ENCODE results near the gene DUSP10.

The DUSP10 gene

DNA sequence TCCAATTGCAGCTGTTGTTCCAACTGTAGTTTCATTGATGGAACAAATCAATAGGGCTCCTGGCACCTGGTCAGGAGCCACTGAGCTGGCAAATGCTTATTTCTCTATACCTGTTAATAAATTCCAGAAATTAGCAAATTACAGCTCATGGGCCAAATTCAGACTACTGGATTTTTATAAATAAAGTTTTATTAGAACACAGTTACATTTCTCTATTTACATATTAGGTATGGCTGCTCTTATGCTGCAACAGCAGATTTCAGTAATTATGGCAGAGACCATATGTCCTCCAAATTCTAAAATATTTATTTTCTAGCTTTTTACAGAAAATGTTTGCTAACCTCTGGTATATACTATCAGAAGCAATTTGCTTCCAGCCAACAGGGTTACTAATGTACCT is 47.8 kb downstream of the DUSP10 start:
- no peaks in the 10 kb centered on the region for H3K9me3 ChIP-seq (ENCODE audit: control insufficient read depth, insufficient read depth, low read length)
- no peaks in the 10 kb centered on the region for H3K4me1 ChIP-seq (ENCODE audit: insufficient read depth, low read length)
- H3K36me3 ChIP-seq (ENCODE audit: insufficient read depth, low read length), result peaks cover 4% of the 10 kb centered on the region

DNA sequence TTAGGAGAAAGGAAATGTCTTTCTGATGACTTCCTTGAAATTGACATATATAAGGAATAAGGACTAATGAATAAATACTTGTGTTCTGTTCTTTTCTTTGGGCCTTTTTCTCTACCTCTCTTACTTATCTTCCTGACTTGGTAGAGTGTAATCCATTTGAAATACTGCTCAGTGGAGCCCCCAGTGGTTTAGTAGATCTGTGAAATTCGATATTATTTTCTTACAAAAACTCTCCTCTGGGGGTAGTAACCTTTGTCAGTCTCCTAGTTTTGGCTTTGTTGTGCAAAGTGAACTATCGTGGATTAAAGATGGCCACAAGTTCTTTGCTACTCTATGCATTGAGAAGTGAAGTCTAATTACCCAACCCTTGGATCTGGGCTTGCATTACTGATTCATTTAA is 48.8 kb downstream of the DUSP10 start:
- Histone ChIP-seq H3K4me1 (ENCODE audit: insufficient read depth, low read length) (no peaks in the 10 kb centered on the region), H3K9ac (ENCODE audit: low read depth, low read length) (no peak overlapping the region), H3K9me3 (ENCODE audit: control insufficient read depth, insufficient read depth, low read length) (no peaks in the 10 kb centered on the region), H3K36me3 (ENCODE audit: insufficient read depth, low read length) (peaks cover 4% of the 10 kb centered on the region)

More for the DNA sequence above, 47.8 kb downstream of the DUSP10 start:
- no peak overlapping the region for H3K9ac ChIP-seq (ENCODE audit: low read depth, low read length)

DNA sequence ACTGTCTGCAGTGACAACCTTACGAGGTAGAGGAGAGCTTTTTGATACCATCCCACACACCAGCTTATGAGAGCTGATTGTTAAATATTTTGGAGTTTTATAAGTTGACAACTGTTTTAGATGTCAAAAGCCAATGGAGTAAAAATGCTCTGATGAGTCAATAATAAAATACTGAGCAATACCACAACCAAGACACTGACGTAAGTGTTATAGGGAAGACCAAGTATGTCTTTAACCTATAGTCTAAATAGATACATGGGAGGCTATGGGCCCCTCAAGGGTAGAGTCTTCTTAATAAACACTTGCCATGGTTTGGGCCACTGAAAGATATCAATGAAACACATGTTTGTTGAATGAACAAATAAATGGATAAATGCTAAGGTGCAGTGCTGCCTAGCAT is 49.2 kb downstream of the DUSP10 start:
- Histone ChIP-seq H3K9ac (ENCODE audit: low read depth, low read length) (no peak overlapping the region), H3K36me3 (ENCODE audit: insufficient read depth, low read length) (peaks cover 4% of the 10 kb centered on the region), H3K9me3 (ENCODE audit: control insufficient read depth, insufficient read depth, low read length) (no peaks in the 10 kb centered on the region), H3K4me1 (ENCODE audit: insufficient read depth, low read length) (no peaks in the 10 kb centered on the region)

DNA sequence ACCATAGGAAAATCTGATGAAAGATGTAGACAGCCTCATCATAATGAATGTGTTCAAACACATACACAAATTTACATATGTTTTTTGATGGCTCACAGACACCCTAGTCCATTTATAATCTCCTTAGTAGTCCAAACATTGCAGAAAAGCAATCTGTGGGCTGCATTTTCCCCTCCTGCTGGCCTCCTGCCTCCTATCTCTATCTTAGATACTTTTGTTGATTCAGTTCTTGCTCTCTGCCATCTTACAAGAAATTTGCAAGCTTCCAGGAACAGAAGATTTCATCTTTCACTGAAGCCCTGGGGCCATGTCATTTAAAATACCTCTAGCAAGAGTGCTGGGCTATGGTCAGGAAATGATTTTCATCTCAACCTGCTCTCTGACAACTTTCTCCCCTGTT is 50.6 kb downstream of the DUSP10 start:
- Histone ChIP-seq H3K4me1 (ENCODE audit: insufficient read depth, low read length) (no peaks in the 10 kb centered on the region), H3K9me3 (ENCODE audit: control insufficient read depth, insufficient read depth, low read length) (no peaks in the 10 kb centered on the region)

DNA sequence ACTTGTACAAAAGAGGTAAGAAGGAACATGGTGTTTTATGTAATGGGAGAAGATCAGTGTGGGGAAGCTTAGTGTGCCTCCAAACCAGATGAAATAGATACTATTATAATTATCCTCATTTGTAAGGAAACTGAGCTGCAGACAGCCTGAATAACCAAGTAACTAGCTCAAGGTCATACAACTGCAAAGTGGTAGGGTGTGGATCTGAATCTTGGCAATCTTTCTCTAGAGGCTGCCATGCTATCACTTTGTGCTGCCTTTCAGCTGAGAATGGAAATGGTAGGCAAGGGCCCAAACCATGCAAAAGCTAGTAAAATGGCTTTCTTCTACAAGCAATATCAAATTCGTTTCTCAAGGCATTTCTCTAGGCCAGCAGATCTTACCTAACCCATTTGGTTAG is 51.0 kb downstream of the DUSP10 start:
- Histone ChIP-seq H3K9me3 (ENCODE audit: control insufficient read depth, insufficient read depth, low read length) (no peaks in the 10 kb centered on the region), H3K36me3 (ENCODE audit: insufficient read depth, low read length) (peaks cover 4% of the 10 kb centered on the region), H3K9ac (ENCODE audit: low read depth, low read length) (no peak overlapping the region), H3K4me1 (ENCODE audit: insufficient read depth, low read length) (no peaks in the 10 kb centered on the region)

More for the DNA sequence above, 50.6 kb downstream of the DUSP10 start:
- H3K9ac ChIP-seq (ENCODE audit: low read depth, low read length), result no peak overlapping the region
- H3K36me3 ChIP-seq (ENCODE audit: insufficient read depth, low read length), result peaks cover 4% of the 10 kb centered on the region

DNA sequence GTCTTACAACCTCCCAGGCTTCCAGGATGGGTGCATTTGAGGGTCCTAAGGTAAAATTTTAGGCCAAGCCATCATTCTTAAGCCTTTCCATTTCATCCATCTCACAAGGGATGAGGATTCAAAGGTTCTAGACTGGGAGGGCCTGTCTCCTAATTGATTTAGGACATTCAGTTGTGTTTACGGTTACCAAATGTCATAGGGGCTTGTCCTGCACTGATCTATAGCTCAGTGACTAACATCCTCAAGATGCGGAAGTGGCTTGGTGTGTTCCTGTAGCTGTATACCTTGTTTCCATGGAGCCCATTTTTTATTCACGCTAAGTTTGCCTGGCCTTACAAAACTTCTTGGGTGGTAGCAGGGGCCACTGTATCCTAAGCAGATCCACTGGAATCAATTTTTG is 52.8 kb downstream of the DUSP10 start:
- H3K36me3 ChIP-seq (ENCODE audit: insufficient read depth, low read length), result no peaks in the 10 kb centered on the region
- no peak overlapping the region for H3K9ac ChIP-seq (ENCODE audit: low read depth, low read length)
- H3K9me3 ChIP-seq (ENCODE audit: control insufficient read depth, insufficient read depth, low read length), result no peaks in the 10 kb centered on the region
- H3K4me1 ChIP-seq (ENCODE audit: insufficient read depth, low read length), result 0 out of 2 replicates have a peak, but pooled peaks cover 3% of the 10 kb centered on the region

DNA sequence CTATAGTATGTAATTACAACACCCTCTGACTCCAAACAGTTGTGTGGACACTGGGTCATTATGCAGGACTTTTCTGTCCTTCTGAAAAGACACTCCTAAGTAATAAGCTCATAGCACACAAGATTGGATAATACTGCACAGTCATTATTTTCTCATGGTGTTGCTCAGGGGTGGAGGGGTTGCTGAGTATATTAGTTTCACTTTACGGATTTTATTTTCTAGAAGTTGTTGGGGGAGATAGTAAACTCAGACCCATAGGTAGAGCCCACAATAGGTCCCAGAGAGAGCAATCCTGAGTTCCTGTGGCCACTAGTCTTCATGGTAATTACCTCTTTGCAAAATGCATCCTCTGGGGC is 53.4 kb downstream of the DUSP10 start:
- Histone ChIP-seq H3K36me3 (ENCODE audit: insufficient read depth, low read length) (no peaks in the 10 kb centered on the region), H3K9ac (ENCODE audit: low read depth, low read length) (no peak overlapping the region), H3K4me1 (ENCODE audit: insufficient read depth, low read length) (0 out of 2 replicates have a peak, but pooled peaks cover 6% of the 10 kb centered on the region)

DNA sequence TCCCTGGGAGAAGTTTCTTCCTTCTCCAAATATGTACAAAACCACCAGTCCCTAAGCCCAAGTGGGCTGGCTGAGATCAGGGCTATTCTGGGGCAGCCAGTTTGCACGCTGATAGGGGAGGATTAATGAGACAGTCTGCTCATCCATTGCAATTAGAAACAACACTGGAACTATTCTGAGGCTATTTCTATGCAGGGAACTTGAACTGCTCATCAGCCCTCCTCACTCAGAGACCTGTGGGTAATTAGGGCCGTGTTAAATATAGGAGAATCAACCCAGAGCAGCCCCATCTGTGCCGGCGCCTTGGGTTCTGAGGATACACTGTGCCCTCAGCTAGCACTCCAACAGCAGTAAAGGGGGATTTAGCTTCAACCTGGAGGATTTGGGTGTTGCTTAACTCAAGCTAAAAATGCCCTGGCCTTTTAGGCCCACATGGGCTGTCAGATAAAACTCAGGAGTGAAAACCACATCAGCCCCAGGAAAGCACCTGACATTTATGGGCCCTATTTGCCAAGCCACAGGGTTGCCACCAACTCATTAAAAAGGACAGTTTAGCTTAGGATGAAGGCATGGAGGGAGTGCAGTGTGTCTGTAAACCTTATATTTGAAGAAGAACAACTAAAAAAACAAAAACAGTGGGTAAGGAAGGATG is 53.9 kb downstream of the DUSP10 start:
- H3K9me3 ChIP-seq (ENCODE audit: control insufficient read depth, insufficient read depth, low read length), result no peaks in the 10 kb centered on the region
- no peaks in the 10 kb centered on the region for H3K36me3 ChIP-seq (ENCODE audit: insufficient read depth, low read length)
- 0 out of 2 replicates have a peak, but pooled peaks cover 6% of the 10 kb centered on the region for H3K4me1 ChIP-seq (ENCODE audit: insufficient read depth, low read length)
- H3K9ac ChIP-seq (ENCODE audit: low read depth, low read length), result no peak overlapping the region

More for the DNA sequence above, 53.4 kb downstream of the DUSP10 start:
- no peaks in the 10 kb centered on the region for H3K9me3 ChIP-seq (ENCODE audit: control insufficient read depth, insufficient read depth, low read length)

DNA sequence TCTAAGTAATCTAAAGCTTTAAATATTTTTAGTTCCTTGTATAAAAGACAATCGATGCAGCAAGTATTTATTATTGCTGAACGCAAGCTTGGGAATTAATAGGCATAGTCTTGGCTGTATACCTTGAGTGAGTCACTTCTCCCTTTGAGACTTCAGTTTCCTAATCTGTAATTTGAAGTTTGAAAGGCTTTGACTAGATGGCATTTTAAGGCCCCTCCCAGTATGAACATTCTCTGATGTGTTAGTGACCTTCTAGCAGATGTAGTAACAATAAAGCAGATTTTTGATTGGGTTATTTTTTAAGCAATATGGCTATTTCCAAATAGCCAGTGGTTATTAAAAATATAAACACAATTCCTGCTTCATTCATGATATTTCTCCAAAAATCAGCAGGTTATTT is 58.2 kb downstream of the DUSP10 start:
- Histone ChIP-seq H3K4me1 (ENCODE audit: insufficient read depth, low read length) (0 out of 2 replicates have a peak, but pooled peaks cover 6% of the 10 kb centered on the region), H3K9me3 (ENCODE audit: control insufficient read depth, insufficient read depth, low read length) (no peaks in the 10 kb centered on the region), H3K9ac (ENCODE audit: low read depth, low read length) (no peak overlapping the region), H3K36me3 (ENCODE audit: insufficient read depth, low read length) (no peaks in the 10 kb centered on the region)

DNA sequence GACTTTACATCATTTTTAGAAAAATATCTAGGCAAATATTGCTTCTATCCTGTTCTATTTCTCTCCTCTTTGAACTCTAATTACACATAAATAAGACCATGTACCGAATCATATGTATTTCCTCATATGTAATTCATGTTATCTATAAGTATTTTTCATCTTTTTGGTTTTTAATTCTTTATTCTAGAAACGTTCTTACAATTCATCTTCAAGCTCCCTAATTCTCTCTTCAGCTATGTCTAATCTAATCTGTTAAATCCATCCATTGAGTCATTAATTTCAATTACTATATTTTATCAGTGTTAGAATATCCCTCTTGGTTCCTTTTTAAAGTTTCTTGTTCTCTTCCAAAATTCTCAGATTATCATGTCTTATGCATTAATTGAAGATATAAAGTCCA is 61.8 kb downstream of the DUSP10 start:
- H3K9me3 ChIP-seq (ENCODE audit: control insufficient read depth, insufficient read depth, low read length), result no peaks in the 10 kb centered on the region
- H3K36me3 ChIP-seq (ENCODE audit: insufficient read depth, low read length), result no peaks in the 10 kb centered on the region
- no peak overlapping the region for H3K9ac ChIP-seq (ENCODE audit: low read depth, low read length)
- 0 out of 2 replicates have a peak, but pooled peaks cover 6% of the 10 kb centered on the region for H3K4me1 ChIP-seq (ENCODE audit: insufficient read depth, low read length)

DNA sequence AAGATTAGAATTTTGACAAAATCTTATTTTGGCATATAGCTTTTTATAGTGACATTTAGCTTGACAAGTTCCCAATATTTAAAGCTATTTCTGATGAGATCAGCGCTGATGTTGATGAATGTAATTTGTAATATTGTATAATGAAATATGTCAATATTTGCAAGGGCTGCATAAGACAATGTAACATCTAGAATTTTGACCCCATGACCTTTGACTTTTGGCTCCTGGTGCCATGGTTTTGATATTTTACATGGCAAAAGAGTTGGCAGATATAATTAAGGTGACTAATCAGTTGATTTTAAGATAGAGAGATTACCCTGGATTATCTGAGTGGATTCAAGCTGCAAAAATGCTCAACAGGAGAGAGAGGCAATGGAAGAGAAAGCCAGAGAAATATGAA is 63.9 kb downstream of the DUSP10 start:
- no peaks in the 10 kb centered on the region for H3K4me1 ChIP-seq (ENCODE audit: insufficient read depth, low read length)
- no peak overlapping the region for H3K9ac ChIP-seq (ENCODE audit: low read depth, low read length)
- no peaks in the 10 kb centered on the region for H3K9me3 ChIP-seq (ENCODE audit: control insufficient read depth, insufficient read depth, low read length)
- no peaks in the 10 kb centered on the region for H3K36me3 ChIP-seq (ENCODE audit: insufficient read depth, low read length)

DNA sequence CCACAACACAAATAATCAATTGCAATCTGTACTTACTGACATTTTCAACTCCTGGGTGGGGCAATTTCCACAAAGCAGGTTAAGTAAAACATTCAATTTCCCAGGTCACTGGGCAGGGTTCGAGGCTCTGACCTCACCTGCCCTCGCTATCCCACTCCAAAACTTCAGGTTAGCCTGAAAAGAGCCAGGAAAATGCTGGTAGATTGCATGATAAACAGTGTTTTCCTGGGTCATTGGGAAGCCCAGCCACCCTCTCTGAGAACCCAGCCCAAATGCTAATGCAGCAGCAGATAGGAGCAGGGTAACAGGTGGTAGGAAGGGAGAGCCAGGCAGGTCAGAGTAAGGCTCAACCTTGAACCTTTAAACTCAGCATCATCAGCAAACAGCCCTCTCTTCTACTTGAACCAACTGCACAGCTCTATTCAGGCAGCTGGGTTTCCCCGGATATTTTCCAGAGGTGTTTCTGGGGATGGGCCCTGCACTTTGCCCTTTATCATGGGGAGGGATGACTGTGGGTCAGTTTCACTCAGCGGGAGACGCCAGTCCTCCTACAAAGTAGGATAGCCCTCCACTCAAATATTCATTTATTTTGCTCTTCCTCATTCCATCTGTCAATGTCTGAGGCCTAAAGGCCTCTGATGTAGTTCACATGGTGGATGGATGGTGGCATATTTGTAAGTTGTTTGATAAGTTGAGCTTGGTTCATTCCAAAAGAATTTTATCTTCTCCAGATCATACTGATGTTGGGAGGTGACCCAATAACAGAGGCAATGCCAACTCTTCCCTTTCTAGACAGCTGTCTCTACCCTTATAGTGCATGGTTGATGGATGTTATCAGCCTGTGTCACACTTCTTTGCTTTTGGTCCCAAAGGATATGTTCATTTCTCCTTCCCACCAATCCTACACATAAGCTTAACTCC is 65.7 kb downstream of the DUSP10 start:
- Histone ChIP-seq H3K9ac (ENCODE audit: low read depth, low read length) (no peak overlapping the region), H3K36me3 (ENCODE audit: insufficient read depth, low read length) (no peaks in the 10 kb centered on the region), H3K9me3 (ENCODE audit: control insufficient read depth, insufficient read depth, low read length) (no peaks in the 10 kb centered on the region), H3K4me1 (ENCODE audit: insufficient read depth, low read length) (no peaks in the 10 kb centered on the region)

DNA sequence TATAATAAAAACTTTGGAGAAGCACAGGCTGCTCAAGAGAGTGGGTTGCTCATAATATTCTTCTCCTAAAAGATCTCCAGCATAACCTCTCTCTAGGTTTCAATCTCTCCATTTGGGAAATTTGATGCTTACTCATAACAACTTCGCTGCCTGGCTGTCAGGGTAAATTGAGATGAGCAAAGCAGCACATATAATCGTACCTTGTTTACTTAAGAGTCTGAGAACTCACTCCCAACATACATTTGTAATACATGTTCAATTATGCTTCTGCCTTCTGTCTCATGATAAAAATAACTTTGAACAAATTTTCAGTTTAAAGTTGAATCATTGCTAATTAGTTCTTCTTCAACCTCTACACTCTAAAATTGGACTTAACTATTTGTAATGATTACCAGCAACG is 68.9 kb downstream of the DUSP10 start:
- no peaks in the 10 kb centered on the region for H3K4me1 ChIP-seq (ENCODE audit: insufficient read depth, low read length)

DNA sequence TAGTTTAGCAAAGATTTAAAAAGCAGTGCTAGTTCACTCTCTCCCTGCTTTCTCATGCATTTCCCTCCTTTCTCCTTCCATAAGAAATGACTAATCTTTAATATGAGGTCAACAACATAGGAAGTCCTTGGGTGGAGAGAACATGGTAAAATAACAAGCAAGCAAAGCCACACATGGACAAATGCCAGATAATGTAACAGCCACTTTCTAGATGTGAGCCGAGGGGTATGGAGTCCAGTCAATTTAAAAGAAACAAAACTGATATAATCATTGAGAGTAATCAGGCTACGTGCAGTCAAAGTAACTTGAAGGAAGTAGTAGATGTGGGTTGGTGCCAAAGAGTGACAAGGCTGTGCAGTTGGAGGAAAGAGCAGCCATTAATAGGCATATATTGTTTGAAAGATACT is 69.6 kb downstream of the DUSP10 start:
- H3K9me3 ChIP-seq (ENCODE audit: control insufficient read depth, insufficient read depth, low read length), result no peaks in the 10 kb centered on the region
- peaks cover 4% of the 10 kb centered on the region; the same call in 1 of the 2 replicates for H3K4me1 ChIP-seq (ENCODE audit: insufficient read depth, low read length)
- H3K36me3 ChIP-seq (ENCODE audit: insufficient read depth, low read length), result no peaks in the 10 kb centered on the region
- H3K9ac ChIP-seq (ENCODE audit: low read depth, low read length), result no peak overlapping the region

More for the DNA sequence above, 68.9 kb downstream of the DUSP10 start:
- Histone ChIP-seq H3K36me3 (ENCODE audit: insufficient read depth, low read length) (no peaks in the 10 kb centered on the region), H3K9ac (ENCODE audit: low read depth, low read length) (no peak overlapping the region), H3K9me3 (ENCODE audit: control insufficient read depth, insufficient read depth, low read length) (no peaks in the 10 kb centered on the region)

DNA sequence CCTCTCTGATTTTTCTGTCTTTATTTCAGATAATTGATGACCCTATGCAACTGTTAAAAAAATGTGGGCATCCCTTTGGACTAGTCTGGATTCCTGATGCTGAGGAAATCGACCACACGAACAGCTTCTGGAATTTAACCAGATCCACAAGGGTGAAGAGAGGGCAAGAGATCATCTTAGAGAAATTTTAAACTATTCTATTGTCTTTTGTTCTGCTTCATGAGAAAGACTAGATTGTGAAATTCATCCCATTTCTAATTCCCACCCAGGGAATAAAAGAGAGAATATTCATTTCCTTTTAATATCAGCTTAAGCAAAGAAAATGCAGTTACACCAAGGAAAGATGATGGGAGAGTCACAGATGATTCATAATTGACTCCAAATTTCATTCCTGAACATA is 71.8 kb downstream of the DUSP10 start:
- H3K9me3 ChIP-seq (ENCODE audit: control insufficient read depth, insufficient read depth, low read length), result no peaks in the 10 kb centered on the region
- no peak overlapping the region for H3K9ac ChIP-seq (ENCODE audit: low read depth, low read length)
- no peaks in the 10 kb centered on the region for H3K36me3 ChIP-seq (ENCODE audit: insufficient read depth, low read length)
- H3K4me1 ChIP-seq (ENCODE audit: insufficient read depth, low read length), result peaks cover 10% of the 10 kb centered on the region

Data from ES-I3 (cell line).